T-helper 9 cell (primary cell): ENCODE data around the gene CRAT.

Experiments
- DNase-seq: peaks from one replicate; pipeline ENCODE4 v3.0.0-alpha.2; 2020
- total RNA-seq, 2 donors: gene quantifications; one replicate each; lab custom pipeline; 2026; lab: John Stamatoyannopoulos, UW

Gene CRAT
- 14.7 to 22.9 reads per million in 2 donors for total RNA-seq

DNA sequence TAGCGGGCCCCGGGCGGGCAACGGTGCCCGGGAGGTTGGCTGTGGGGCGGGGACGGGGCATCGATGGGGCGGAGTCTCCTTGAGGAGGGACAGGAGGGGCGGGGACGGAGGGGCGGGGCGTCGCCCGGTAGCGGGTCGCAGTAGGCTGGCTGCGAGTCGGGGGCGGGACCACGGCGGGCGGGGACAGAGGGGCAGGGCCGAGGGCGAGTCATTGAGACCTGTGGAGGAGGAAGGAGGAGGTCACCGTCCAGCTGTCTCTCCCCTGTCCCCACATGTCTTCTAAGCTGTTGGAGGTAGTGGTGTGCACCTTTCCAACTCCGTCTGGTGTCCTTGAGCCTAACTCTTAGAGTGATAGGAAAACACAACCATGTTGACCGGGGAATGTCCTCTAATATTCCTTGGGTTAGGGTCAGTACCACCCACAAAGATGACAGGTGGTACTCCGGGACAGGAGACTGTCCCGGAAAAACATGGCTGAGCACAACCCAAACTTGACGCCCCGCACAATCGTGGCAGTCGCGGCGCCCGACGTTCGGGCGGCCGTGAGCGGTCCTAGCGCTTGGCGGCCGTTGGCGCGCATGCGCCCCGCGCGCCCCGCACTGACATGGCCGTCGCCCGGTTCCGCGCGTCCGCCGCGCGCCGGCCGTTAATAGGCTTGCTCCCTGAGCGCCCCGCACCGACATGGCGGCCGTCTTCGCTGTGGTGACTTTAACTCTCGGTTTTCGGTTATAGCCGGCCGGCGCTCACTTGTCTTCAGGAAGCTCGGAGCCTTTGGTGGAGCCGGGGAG, at the start of gene CRAT, which contains the start of gene PTPA:
Gene CRAT, minus strand, starts transcription at position 54 of the 788 bp plus-strand sequence. CDS start 284 bp downstream, outside the sequence.
Gene PTPA, plus strand, starts transcription at position 676 of the 788 bp plus-strand sequence. CDS start 186 bp downstream, outside the sequence.
- DNase-seq, result peak; percentile 97

DNA sequence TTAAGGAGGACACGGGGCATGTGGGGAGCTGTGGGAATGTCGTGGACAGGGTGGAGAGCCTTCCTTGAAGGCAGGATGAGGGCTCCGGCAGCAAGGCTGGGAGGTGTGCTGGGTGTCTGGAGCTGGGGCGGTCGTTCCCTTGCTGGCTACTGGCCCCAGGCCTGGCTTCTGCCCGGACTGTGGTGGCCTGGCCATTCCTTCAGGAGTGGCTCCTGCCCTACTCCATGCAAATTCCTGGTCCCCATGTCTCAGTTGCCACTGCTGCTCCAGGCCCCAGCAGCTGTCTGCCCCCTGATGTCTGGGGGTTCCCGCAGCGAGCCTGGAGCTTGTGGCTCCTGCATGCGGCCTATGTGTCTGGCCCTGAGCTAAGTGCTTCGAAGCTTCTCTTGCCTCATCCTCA, 45.6 kb upstream of the CRAT start:
- DNase-seq, result no peak

- no peak for DNase-seq
Observed at GRCh38 chr9:129154866-129155477, 44.4 kb upstream of the CRAT start.

GRCh38 chr9:129151469-129151868, 40.9 kb upstream of the CRAT start:
- DNase-seq, result no peak

DNA sequence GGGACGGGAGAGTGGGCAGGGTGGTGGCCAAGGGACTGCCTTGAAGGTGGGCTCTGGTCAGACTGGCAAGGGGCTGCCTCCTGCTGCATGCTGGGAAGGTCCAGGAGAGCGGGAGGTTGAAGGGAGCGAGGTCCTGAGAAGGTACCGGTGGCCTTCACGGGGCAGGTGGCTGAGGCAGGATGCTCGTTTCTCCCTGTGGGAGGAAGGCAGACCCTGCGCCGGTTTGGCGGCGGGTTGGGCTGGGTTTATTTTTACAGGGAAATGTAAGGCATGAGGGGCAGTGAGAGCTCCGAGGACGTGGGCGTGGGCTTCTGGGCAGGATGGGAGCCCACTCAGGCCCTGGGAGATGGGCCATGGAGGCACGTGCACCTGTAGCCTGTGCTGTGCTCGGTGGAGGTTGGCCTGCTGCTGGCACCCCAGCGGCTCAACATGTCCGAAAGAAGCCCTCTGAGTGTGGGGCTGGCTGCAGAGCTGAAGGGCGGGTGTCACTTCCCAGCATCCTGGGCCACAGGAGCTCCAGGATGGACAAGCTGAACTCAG, 40.1 kb upstream of the CRAT start:
- DNase-seq, result no peak

DNA sequence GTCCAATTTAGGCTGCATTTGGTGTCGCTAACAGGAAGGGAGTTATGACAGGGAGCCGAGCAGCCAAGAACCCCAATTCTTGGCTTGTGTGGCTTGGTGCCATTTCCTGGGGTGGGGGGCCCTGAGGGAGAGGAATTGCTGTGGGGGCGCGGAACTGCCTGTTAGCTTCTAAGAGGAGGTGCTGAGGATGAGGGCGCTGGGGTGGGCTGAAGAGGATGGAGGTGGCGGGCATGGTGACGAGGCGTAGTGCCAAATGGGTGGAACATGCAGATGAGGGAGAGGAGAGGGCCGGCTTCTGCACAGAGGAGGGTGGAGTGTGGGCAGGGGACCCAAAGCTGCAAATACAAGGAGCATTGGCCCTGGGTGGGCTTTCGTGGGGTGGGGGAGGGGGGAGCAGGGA, 39.5 kb upstream of the CRAT start:
- DNase-seq, result no peak

GRCh38 chr9:129149442-129149841, 38.8 kb upstream of the CRAT start:
- DNase-seq, result no peak

DNA sequence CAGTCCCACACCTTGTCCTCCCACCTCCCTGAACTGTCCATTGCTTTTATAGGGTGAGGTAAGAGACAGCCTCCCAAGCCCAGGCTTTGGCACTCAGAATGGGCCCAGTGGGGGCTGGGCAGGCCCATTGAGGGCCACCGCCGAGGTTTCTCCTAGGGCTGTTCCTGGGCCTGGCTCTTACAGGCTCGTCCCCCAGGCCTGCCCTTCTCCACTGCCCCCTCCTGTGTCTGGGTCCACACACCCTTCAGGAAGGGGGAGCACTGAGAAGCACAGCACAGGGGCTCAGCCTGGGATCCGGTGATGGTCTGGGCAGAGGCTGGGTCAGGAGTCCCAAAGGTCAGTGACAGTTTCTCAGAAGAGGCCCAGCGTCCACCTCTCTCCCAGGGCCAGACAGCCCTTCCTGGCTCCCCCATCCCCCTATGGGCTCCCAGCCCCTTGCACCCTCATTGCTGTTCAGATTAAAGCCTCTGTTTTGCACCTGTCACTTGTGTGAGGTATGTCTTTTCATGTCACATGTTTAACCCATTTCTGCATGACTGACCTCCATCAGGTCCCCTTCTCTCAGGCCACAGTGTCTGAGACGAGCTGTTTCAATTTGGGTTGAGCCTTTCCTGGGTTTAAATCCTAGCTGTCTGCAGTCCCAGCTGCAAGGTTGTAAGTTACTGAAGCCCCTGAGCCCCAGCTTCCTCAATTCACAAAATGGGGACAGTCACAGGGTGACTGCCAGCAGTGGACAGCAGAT, 38.0 kb upstream of the CRAT start:
- DNase-seq, result no peak

GRCh38 chr9:129146441-129146941, 35.9 kb upstream of the CRAT start:
- no peak for DNase-seq

DNA sequence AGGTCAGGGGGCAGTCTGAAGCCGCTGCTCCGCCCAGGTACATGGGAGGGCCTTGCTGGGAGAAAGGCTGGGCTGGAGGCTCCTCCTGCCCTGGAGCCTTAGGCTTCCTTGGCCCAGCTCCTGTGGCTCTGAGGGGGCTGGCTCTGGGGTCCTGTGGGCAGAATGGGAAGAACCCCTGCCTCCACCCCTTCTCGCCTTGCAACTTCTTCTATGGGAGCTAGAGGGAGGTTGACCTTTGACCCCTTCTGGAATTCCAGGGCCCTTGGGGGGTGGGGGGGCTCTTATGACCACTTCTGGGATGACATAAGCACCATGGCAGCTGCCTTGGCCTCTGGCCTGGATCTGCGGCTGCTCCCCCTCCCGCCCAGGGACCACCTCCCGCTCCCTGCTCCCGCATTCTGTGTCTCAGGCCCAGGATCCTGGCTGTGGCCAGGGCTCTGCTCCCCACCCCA, 35.3 kb upstream of the CRAT start:
- DNase-seq, result no peak

GRCh38 chr9:129145316-129145715, 34.7 kb upstream of the CRAT start:
- no peak for DNase-seq

DNA sequence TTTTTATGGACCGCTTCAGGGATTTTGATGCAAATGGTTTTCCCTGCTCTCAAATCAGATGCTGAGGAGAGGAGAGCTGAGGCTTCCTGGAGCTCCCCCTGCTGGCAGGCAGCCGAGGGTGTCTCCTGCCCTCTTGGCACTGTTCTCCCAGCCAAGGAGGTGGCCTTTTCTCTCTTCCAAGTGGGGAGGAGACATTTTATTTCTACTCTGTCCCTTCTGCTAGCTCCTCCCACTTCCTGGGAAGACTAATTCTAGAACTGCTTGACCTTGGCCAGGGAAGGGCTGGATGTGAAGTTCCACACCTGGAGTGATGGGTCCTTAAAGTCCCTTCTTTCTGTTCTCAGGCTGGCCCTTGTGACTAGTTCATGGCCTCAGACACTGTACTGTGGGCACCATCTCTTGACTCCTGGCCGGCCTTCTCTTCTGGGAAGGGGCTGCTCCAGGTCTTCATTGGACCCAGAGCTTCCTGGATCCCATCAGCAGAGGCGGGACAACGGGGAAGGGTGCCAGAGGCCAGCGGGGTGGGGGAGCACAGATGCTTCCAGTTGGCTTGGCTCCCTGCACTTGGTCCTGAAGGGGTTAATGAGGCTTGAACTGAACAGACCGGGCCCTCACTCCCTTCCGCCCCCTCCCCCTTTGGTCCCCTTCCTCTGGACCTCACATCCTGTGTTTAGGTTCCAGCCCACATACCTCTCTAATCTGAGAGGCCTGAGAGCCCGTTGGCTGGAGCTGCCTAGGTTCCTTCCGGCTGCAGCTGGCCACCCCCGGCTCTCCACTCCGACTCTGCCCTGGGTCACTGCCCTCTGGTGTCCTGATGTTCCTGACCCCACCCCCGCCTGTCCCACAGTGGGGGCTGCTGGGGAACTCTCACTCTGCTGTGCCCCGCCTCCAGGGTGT, 32.7 kb upstream of the CRAT start:
- DNase-seq, result peak; percentile 72

DNA sequence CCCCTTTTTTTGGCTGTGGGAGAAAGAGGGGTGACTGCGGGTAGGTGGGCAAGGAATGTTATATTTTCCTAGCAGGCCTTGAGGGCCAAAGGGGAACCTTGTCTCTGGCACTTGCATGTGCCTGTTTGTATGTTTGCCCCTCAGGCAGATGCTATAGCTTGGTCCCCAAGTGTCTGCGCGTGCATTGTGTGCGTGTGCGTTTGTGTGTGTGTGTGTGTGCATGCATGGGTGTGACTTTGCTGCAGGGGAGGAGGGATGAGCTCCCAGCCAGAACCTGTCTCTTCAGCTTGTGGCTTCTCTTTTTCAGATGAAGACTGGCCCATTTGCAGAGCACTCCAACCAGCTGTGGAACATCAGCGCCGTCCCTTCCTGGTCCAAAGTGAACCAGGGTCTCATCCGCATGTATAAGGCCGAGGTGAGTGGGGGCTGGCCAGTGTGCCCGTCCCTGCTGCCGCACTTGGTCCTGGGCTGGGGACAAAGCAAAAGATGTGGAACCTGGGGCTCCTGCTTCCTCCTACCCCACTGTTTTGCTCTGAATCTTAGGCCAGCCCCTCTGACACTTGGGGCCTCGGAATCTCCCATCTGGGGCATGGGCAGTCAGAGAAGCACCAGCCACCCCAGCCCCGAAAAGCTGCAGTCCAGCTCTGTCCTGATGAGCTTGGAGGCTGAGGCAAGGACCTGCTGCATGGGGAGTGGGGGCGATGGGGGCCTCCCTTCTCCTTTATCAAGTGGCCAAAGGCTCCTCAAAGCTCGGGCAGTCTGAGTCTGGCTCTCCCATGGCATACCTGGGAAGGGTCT, 31.7 kb upstream of the CRAT start:
- no peak for DNase-seq

DNA sequence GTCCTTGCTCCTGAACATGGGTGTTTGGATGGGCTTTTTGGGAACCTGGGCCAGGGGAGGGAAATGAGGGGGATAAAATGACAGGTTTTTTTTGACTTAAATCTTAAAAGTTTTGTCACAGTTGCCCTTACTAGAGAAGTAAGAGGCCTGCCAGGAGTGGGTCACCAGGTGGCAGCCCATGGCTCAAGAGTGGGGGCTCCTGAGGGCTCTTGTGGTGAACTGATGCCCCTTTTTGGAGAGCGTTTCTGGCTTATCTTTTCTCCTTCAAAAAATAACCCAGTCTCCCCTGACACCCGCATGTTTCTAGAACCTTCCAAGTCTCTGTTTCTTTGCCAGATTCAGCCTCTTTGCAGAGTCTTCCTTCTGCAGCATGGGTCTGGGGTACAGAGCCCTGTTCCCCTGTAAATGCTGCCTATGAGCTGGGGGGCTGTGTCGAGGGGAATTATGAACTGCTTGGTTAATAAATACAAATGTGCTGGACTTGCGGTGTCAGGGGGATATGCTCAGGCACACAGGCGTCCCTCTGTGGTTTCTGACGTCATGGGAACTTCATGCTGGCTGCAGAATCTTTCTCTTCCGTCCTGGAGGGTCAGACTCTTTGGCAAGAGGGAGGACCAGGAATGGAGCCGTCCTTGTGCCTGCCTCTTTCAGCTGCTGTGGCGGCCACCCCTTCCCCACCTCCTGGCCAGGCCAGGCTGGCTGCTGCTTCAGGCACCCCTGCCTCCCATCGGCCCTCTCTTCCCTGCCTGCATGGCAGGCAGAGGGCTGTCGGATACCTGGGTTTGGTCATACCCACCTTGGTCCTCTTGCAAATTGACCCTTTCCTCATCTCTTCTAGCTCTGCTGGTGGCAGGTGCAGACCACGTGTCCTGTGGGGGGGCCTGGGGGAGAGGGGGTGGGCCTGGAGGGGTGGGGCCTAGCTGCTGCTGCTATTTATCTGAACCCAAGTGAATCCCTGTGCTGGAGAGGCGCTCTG, 30.8 kb upstream of the CRAT start:
- DNase-seq, result no peak

DNA sequence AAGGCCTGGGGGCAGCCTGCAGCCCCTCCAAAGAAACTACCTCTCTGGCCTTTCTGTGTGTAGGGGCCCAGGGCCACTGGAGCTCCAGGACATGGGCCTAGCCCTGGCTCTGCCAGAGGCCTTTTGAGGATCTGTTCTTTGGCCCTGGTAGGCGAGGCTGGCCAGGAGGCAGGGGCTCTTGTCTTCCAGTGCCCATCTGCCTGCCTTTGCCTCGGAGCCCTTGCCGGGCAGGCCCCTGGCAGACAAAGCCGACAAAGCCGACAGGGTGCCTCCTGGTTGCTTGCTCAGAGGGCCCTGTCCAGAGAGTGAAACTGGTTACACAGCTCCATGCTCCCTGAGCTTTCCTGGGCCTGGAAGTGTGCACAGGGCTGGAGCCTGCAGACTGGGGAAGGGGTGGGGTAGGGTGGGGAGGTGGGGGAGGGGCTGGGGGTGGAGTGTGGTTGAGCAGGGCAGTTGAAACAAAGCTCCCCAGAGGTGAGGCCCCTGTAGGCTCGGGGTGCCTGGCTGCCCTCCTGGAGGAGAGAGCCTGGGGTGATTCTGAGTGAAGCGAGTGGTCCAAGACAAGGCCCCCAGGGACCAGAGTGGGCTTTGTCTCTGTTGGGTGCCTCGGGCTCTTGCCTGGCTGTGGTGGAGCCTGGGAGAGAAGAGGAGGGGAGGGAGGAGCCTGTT, 29.9 kb upstream of the CRAT start:
- no peak for DNase-seq

DNA sequence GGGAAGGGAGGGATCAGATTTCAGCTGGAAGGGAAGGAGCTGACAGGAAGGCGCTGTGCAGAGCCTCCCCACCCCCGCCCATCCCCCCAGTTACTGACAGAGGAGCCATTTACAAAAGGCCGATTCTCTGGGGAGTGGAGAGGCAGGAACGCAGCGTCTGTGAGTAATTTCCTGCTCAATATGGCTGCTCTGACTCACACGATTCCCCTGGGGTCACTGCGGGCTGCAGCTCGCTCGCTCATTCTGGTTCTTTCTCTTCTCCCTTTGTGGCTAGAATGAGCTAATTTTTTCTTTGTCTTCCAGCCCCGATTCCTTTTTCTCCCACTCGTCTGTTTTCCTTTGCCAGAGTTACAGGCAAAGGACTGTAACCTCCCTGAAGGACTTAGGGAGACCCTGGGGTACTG, 29.4 kb upstream of the CRAT start:
- peak; percentile 70 for DNase-seq

DNA sequence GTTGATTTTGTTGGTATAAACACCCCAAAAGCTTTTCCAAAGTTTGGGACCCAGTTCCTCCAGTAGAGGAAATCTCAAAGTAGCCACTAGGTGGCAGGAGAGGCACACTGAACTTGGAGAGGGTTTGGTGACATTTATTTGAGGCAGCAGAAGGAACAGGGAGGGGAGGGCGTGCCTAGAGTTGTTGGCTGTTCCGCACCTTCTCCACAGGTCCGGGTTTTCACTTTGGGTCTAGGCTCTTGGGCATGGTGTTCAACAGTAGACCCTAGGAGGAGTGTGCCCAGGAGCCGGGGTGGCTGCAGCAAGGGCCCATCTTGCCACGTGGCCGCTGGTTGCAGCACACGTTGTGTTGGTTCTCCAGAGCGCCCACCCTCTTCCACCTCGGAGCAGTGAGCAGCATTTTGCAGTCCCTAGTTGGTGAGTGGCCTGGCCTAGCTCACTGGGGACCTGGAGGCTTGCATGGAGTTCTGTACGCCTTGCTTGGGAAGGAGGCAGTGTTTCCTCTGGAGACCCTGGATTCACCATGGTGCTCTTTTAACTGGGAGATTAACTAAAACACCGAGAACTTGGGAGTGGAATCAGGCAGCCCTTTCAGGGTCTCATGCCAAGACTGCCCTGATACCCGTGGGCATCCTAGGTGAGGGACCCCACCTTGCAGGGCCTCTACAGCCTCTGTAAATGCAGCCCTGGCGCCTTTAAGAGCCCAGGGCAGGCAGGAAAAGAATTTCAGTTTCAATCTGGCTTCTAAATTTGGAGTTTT, 28.8 kb upstream of the CRAT start:
- peak; percentile 61 for DNase-seq
